NCI-H526 (cell line): ENCODE results near the gene ATP8A2.

Source experiments
- DNase-seq, 2 experiments: peaks; one replicate each; lab custom pipeline; 2025; lab: John Stamatoyannopoulos, UW

Gene ATP8A2

GRCh38 chr13:25384758-25385410 lies 13.1 kb downstream of the ATP8A2 start:
- DNase-seq: no peak

- no peak for DNase-seq
Observed at GRCh38 chr13:25391932-25392331, 20.2 kb downstream of the ATP8A2 start.

- DNase-seq: no peak
Observed at GRCh38 chr13:25394402-25395060, 22.8 kb downstream of the ATP8A2 start.

GRCh38 chr13:25397763-25398162 lies 26.0 kb downstream of the ATP8A2 start:
- no peak for DNase-seq

GRCh38 chr13:25400925-25401324 lies 29.2 kb downstream of the ATP8A2 start:
- no peak for DNase-seq

GRCh38 chr13:25401958-25402357 lies 30.2 kb downstream of the ATP8A2 start:
- DNase-seq: no peak

GRCh38 chr13:25406377-25406776 lies 34.6 kb downstream of the ATP8A2 start:
- DNase-seq: peak; percentile 9 to 40

- no peak for DNase-seq
Observed at GRCh38 chr13:25409938-25410337, 38.2 kb downstream of the ATP8A2 start.

- DNase-seq: no peak
Observed at GRCh38 chr13:25415241-25415640, 43.5 kb downstream of the ATP8A2 start.

GRCh38 chr13:25417535-25417934 lies 45.8 kb downstream of the ATP8A2 start:
- DNase-seq: no peak

- DNase-seq: no peak
Observed at GRCh38 chr13:25420161-25420560, 48.4 kb downstream of the ATP8A2 start.

GRCh38 chr13:25421612-25422011 lies 49.8 kb downstream of the ATP8A2 start:
- no peak for DNase-seq

GRCh38 chr13:25422153-25422552 lies 50.4 kb downstream of the ATP8A2 start:
- DNase-seq: no peak

- no peak for DNase-seq
Observed at GRCh38 chr13:25423831-25424230, 52.1 kb downstream of the ATP8A2 start.

GRCh38 chr13:25429466-25429865 lies 57.7 kb downstream of the ATP8A2 start:
- DNase-seq: no peak

- no peak for DNase-seq
Observed at GRCh38 chr13:25432691-25433090, 60.9 kb downstream of the ATP8A2 start.

- no peak for DNase-seq
Observed at GRCh38 chr13:25440061-25440460, 68.3 kb downstream of the ATP8A2 start.

- DNase-seq: no peak
Observed at GRCh38 chr13:25446261-25446660, 74.5 kb downstream of the ATP8A2 start.

- DNase-seq: no peak
Observed at GRCh38 chr13:25447396-25447795, 75.6 kb downstream of the ATP8A2 start.

GRCh38 chr13:25453850-25454365 lies 82.1 kb downstream of the ATP8A2 start:
- DNase-seq: no peak

- DNase-seq: no peak
Observed at GRCh38 chr13:25455146-25455545, 83.4 kb downstream of the ATP8A2 start.

- no peak for DNase-seq
Observed at GRCh38 chr13:25457566-25457965, 85.8 kb downstream of the ATP8A2 start.

- DNase-seq: no peak
Observed at GRCh38 chr13:25462301-25463125, 90.7 kb downstream of the ATP8A2 start.
